Measurements from ENCODE around the gene ZNF488. TPM values are rescaled to one million over a fixed set of nuclear protein-coding genes. Genes with fewer than 3 reads are reported as not detected.
"Not testable (repeated sequence)": the region's sequence is repeated elsewhere in the genome, so short reads cannot be mapped to it uniquely, and the experiment has no call there.

ZNF488 gene
- polyA plus RNA-seq, 1 of the 3 experiments (the other 2 are of a cell fraction), result 0.59 TPM

DNA sequence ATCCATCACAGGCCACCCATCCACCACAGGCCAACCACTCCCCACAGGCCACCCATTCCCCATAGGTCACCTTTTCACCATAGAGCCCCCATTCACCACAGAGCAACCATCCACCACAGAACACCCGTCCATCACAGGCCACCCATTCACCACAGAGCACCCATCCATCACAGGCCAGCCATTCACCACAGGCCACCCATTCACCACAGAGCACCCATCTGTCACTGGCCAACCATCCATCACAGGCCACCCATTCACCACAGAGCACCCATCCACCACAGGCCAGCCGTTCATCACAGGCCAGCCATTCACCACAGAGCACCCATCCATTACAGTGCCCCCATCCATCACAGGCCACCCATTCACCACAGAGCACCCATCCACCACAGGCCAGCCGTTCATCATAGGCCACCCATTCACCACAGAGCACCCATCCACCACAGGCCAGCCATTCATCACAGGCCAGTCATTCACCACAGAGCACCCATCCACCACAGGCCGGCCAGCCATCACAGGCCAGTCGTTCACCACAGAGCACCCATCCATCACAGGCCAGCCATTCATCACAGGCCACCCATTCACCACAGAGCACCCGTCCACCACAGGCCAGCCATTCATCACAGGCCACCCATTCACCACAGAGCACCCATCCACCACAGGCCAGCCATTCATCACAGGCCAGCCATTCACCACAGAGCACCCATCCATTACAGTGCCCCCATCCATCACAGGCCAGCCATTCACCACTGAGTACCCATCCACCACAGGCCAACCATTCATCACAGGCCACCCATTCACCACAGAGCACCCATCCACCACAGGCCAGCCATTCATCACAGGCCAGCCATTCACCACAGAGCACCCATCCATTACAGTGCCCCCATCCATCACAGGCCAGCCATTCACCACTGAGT, 32.5 kb upstream of the ZNF488 start:
- H3K79me2 ChIP-seq (ENCODE audit: insufficient read depth); POLR2A ChIA-PET; H3K27me3 ChIP-seq (ENCODE audit: insufficient read depth); H3K9me2 ChIP-seq; H3K4me2 ChIP-seq; H2AFZ ChIP-seq (ENCODE audit: low read depth); H3F3A ChIP-seq (replicated peaks; ENCODE audit: insufficient read depth); H4K20me1 ChIP-seq (ENCODE audit: insufficient read depth); H3K9ac ChIP-seq; H3K27ac ChIP-seq (ENCODE audit: low read depth in 2 of 2, low read length in 1 of 2); H3K4me3 ChIP-seq (ENCODE audit: low read depth in 2 of 2, low read length in 1 of 2); H3K9me3 ChIP-seq; CTCF ChIA-PET; H3K36me3 ChIP-seq (replicated peaks in 1 of 2; ENCODE audit: control insufficient read depth in 1 of 2, insufficient read depth in 2 of 2, low read length in 1 of 2); DNase-seq; H3K4me1 ChIP-seq (ENCODE audit: control insufficient read depth in 1 of 2, insufficient read depth in 2 of 2, low read depth in 1 of 2, low read length in 1 of 2): not testable (repeated sequence)
- WGBS (ENCODE audit: low lambda C conversion rate), result 63% methylated on average over 6 of the region's 6 CpGs

- no peaks in the 10 kb centered on the region for H3K36me3 ChIP-seq (replicated peaks in 1 of 2; ENCODE audit: control insufficient read depth in 1 of 2, insufficient read depth in 2 of 2, low read length in 1 of 2)
- no peak overlapping the region for H3K9ac ChIP-seq
- no peak overlapping the region for H2AFZ ChIP-seq (ENCODE audit: low read depth)
- 0 out of 4 replicates have a peak, but pooled peaks cover 0 to 4% of the 10 kb centered on the region in 2 experiments for H3K4me1 ChIP-seq (ENCODE audit: control insufficient read depth in 1 of 2, insufficient read depth in 2 of 2, low read depth in 1 of 2, low read length in 1 of 2)
- no peak overlapping the region for H3K27ac ChIP-seq (ENCODE audit: low read depth in 2 of 2, low read length in 1 of 2)
- no peaks in the 10 kb centered on the region for H3K27me3 ChIP-seq (ENCODE audit: insufficient read depth)
- ChIA-PET POLR2A (no interaction called here), CTCF (no interaction called here)
- WGBS (ENCODE audit: low lambda C conversion rate), result 88% methylated on average over 5 of the region's 6 CpGs
- no peak for DNase-seq
- no peaks in the 10 kb centered on the region for H3K9me3 ChIP-seq
- no peak overlapping the region for H3K4me3 ChIP-seq (ENCODE audit: low read depth in 2 of 2, low read length in 1 of 2)
- no peaks in the 10 kb centered on the region for H3F3A ChIP-seq (replicated peaks; ENCODE audit: insufficient read depth)
- no peaks in the 10 kb centered on the region for H4K20me1 ChIP-seq (ENCODE audit: insufficient read depth)
- no peak overlapping the region for H3K4me2 ChIP-seq
- TF ChIP-seq SIN3A (IDR thresholded peaks at IDR 0.05; ENCODE audit: borderline replicate concordance, low read depth, low read length), result no peak
- no peak for TF ChIP-seq FOSL2 (IDR thresholded peaks at IDR 0.05; ENCODE audit: borderline replicate concordance, low read depth)
- no peak for TF ChIP-seq RAD21 (IDR thresholded peaks at IDR 0.05; ENCODE audit: low read length)
- TF ChIP-seq CHD2 (IDR thresholded peaks at IDR 0.05; ENCODE audit: low read length, partially characterized antibody), result no peak
- TF ChIP-seq RFX5 (IDR thresholded peaks at IDR 0.05; ENCODE audit: low read length), result no peak
- no peak for TF ChIP-seq TEAD4 (IDR thresholded peaks at IDR 0.05; ENCODE audit: borderline replicate concordance, insufficient read depth)
- no peak for TF ChIP-seq FOXM1 (IDR thresholded peaks at IDR 0.05; ENCODE audit: low read depth)
- TF ChIP-seq TAF1 (IDR thresholded peaks at IDR 0.05; ENCODE audit: borderline replicate concordance, low read depth, low read length), result no peak
- TF ChIP-seq MXI1 (IDR thresholded peaks at IDR 0.05; ENCODE audit: low read depth, low read length), result no peak
- TF ChIP-seq, protein P1, sequence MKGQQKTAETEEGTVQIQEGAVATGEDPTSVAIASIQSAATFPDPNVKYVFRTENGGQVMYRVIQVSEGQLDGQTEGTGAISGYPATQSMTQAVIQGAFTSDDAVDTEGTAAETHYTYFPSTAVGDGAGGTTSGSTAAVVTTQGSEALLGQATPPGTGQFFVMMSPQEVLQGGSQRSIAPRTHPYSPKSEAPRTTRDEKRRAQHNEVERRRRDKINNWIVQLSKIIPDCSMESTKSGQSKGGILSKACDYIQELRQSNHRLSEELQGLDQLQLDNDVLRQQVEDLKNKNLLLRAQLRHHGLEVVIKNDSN (IDR thresholded peaks at IDR 0.05; ENCODE audit: borderline replicate concordance, low read depth), result no peak
- no peak for TF ChIP-seq REST (IDR thresholded peaks at IDR 0.05; ENCODE audit: low read depth, low read length)
- TF ChIP-seq GATA2 (CRISPR knock-in tag; IDR thresholded peaks at IDR 0.05), result no peak
- TF ChIP-seq YY1 (IDR thresholded peaks at IDR 0.05; ENCODE audit: low read depth), result no peak
- no peak for TF ChIP-seq EP300 (IDR thresholded peaks at IDR 0.05; ENCODE audit: borderline replicate concordance in 1 of 2, low read depth in 1 of 2, low read length in 1 of 2)
- no peak for TF ChIP-seq RXRA (IDR thresholded peaks at IDR 0.05; ENCODE audit: borderline replicate concordance, low read depth)
- no peak for TF ChIP-seq JUND (IDR thresholded peaks at IDR 0.05)
- no peaks in the 10 kb centered on the region for H3K9me2 ChIP-seq
- H3K79me2 ChIP-seq (ENCODE audit: insufficient read depth), result no peaks in the 10 kb centered on the region
Observed at GRCh38 chr10:47415520-47416304, 31.6 kb upstream of the ZNF488 start.
